Measurements from ENCODE around the gene GCH1.

The GCH1 gene

DNA sequence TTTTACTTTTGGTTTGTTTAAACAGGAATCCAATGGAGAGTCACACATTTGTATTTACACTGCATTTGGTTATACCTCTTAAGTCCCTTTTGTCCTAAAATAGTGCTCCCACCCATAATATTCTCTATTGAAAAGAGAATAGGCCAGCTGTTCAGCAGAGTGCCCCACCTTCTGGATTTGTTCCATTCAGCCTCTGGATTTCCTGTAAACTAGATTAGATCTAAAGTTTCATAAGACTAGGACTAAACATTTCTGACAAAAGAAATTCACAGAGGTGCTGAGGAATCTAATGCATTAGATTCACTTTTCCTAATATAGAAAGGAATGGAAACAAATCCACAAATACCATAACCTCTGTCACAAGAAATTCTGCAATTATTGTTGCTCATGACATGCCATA, 38.1 kb downstream of the GCH1 start:
- DNase-seq, result no peak

DNA sequence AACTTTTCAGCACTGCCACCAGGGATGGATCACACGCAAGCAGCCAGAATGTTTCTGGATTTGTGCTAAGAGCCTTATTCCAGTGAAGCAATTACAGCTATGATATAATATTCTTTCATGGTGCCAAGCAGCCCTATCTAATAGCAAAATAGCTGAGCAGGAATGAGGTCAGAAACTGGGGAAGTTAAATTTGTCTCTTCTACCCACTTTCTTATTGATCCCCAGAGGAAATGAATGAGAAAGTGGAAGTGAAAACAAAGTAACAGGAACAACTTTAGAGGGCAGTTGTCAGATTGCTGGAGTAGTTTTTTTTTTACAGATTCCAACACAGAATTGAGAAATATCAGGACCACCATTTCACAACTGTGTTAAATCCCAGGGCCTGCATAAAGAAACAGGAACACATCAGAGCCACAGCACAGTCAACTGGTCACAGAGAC, 44.8 kb downstream of the GCH1 start:
- DNase-seq, result no peak

DNA sequence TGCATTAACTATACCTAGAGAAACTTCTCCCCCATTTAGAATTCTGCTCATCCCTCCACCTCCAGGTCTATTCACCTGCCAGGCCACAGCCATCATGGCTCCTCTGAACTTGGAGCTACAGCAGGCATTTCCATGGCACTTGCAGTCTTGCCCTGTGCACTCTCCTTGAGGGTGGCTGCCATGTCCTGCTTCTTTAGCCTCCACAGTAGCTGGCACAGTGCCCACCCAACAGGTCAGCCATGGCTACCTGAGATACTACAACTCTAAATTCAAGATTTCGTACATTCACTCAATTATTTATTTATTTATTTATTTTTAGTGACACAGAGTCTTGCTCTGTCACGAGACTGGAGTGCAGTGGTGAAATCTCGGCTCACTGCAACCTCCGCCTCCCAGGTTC, 46.5 kb downstream of the GCH1 start:
- no peak for DNase-seq

DNA sequence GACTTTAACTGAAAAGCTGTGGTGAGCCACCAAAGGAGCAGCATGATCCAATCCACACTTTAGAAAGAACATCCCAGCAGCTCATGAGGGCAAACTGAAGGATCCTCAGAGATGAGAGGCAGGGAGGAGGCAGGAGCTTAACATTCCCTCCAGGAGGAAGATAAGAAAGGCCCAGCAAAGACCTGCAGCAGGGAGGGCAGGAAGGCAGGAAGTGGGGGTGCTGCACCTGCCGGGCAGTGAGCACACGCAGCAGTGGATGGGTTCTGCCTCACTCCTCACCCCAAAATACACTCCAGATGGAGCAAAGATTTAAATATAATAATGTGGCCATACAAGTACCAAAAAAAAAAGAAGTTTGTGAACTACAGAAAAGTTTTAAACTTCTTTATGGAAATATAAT, 48.4 kb downstream of the GCH1 start:
- DNase-seq, result no peak

DNA sequence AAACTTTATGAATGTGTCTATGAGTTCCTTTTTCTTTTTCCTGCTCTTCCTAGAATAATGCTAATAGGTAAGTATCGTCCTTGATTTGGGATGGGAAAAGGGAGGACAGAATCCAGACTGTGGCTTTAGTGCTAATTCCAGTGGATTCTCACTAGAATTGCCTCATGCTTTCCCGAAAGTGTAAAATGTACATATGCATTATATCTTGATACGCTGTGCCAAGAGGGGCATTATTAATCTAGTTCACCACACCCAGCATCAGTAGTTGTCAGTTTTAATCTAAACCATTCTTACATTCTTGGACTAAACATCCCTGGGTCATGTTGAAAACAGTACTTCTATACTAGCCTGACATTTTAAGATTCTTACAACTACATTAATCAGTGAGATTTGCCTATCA, 49.3 kb downstream of the GCH1 start:
- DNase-seq, result no peak

DNA sequence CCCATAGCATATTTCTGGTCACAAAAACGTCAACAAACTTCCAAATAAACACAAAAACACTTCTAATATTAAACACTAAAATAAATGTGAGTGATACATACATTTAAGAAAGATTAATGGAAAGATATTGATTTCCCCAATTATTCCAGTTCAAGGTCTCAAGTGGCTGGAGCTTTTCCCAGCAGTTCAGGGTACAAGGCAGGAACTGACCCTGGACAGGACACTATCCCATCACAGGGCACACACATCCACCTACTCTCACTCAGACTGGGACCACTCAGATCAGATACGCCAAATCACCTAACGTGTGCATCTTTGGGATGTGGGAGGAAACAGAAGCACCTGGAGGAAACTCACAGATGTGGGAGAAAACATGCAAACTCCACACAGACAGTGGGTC, 50.4 kb downstream of the GCH1 start:
- DNase-seq, result no peak

DNA sequence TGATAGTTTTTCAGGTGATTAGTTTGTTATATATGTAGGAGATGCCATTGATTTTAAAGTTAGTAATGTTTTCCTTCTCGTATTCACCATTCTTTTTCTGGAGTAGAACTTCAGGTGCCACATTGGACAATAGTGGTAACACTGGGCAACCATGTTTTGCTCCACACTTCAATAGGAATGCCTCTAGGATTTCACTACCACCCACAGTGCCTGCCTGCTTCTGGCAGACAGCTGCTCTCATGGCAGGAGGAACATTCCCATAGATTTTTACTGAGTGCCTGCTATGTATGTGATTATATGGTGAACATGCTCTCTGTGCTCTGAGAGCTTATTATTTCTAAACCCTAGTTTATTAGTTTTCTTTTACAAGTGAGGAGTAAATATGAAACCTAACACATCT, 53.7 kb downstream of the GCH1 start:
- no peak for DNase-seq

DNA sequence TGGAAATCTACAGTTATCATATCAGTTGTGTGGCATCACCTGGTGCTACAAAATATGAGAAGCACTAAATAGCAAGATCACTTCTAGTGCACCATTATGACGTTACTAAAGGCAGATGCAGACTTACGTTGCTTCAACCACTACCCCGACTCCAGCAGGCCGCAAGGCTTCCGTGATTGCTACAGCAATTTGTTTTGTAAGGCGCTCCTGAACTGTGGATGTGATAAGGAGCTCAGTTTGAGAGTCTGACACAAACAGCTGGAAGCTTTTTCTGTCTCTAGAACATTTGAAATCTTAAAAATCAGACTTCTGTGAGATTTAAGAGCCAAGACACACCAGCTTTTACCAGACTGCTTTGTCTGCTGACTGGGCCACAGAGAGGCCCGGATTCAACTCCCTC, 57.0 kb downstream of the GCH1 start:
- DNase-seq, result no peak

DNA sequence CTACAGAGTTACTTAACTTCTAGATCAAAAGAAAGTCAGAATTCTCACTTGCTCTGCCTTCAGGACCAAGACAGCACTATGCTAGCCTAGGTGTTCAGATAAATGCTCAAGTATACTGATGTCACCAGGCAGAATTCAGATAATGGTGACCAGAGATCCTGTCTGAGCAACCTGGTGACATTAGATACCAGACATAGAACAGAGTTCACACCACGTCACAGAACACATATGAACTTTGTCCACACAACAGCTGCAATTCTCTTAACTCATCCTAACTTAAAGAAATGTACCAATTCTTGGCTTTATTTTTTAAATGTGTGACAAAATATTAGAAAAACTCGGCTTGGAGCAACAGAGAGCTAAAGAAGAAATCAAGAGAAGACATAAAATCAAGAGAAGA, 58.1 kb downstream of the GCH1 start:
- no peak for DNase-seq

DNA sequence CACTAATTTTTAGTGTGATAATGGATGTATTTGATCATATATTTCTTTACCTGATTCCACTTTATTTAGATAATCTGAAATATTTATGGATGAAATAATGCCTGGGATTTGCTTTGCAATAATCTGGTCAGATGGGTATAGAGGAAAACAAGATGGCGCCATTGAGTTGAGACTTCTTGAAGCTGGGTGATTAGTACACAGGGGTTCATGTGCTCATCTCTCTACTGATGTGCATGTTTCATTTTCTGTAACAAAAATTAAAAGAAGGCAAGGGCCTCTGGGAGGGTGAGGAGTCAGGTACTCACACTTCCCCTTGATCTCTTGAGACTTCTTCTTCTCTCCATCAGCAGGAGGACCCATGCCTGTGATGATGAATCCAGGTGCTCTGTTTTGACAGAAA, 61.8 kb downstream of the GCH1 start:
- DNase-seq, result no peak

DNA sequence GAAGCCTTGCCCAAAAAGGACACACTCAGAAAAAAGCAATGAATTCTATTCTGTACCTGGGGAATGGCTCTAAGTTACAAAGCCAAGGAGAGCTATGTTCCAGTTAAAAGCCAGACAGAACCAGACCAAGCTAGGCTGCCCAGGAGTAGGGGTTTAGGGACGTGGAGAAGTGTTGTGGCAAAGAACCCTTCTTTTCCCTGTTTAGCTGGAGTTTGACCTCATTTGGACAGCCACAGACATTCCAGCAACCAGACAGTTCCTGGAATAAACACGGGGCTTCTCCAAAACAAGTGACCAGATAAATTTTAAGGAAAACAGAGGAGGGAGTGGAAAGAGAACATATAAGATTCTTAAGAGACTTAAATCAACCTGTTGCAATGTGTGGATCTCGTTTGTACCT, 62.3 kb downstream of the GCH1 start:
- no peak for DNase-seq

DNA sequence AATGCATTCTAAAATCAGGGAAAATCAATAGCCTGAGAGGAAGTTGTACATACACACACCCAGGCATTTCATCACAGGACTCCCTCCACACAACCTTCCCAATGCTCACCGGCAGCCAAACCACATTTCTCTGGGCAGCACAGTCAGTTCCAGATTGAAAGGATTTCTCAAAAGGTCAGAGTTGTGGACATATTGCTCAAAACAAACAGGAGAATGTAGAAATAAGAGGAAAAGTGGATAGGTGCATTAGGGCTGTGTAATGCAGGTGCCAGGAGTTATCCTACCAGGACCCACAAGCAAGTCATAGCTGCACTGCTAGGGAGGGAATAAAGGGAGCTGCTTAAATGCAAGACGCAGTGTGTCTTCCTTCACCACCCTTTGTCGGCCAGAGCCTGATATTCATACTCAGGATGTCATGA, 62.9 kb downstream of the GCH1 start:
- DNase-seq, result no peak

DNA sequence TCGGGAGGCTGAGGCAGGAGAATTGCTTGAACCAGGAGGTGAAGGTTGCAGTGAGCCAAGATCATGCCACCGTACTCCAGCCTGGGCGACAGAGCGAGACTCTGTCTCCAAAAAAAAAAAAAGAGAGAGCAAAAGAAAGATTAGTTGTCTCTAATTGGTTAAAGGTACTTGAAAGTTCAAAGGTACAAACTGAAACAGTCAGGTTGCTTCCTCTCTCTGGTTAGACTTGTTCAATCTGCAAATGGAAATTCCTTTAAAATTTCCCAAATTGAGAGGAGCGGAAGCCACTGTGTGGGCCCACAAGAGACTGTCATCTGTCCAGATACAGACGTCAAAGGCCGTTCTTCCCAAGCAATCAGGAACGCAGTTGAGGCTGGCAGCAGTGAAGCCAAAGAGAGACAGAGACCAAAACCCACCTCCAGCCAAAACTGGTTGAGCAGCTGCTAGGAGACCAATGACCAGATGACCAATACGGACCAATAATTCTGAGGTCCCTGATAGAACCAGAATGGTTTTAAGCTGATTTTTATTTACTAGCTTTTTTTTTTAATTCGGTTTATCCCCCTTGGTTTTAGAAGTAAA, 63.6 kb downstream of the GCH1 start:
- no peak for DNase-seq

DNA sequence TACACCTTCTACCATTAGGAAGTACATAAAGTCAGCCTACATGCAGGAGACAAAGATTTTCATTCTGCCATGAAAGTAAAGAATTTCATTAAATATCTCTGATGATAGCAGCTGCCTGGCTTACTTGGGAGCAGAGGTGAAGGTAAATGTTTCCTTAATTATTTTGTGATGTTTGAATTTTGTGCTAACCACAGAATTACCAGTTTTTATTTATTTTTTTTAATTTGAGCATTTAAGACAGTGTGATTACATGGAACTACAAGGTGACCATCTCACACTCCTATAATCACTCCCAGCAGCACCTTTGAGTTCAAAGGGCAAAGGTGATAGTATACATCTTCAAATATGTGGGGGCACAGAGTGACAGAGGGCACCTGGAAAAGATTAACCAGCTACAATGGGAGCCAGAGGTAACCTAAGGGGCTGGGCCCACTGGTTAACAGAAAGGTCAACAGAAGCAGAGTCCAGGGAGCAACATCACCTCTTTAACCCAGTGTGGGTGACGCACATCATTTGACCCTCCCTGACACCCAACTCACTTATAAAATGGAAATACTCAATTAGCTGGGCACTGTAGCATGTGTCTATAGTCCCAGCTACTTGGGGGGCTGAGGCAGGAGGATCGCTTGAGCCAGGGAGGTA, 65.0 kb downstream of the GCH1 start:
- no peak for DNase-seq

DNA sequence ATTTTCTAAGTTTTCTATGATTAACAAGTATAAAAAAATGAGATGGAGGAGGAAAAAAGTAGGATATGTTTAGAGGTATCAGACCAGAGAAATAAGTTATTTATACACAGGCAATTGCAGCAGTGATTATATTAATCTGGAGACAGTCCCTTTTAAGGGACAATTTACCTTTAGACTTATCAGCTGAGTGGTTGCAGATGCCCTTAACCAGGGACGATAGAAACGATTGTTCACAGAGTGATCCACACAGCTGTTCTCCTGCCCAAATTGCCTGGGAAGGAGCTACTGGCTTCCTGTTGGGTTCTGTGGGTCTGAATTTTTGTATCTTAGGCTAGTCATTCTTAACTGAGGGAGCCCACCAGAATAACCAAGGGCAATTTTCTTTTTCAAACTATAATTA, 66.4 kb downstream of the GCH1 start:
- no peak for DNase-seq

DNA sequence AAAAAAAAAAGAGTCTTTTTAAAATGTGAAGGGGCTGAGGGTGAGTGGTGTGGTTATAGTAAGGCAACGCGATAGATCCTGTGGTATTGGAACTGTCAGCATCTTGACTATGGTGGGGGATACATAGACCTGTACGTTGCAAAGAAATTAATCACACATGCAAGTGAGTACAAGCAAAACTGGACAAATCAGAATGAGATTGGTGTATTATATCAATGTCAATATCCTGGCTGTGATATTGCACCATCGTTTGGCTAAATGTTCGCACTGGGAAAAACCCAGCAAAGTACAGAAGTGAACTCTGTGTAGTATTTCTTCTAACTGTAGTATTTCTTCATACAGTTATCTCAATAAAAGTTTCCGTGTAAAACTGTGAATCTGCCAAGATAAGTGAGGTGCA, 67.9 kb downstream of the GCH1 start:
- no peak for DNase-seq

DNA sequence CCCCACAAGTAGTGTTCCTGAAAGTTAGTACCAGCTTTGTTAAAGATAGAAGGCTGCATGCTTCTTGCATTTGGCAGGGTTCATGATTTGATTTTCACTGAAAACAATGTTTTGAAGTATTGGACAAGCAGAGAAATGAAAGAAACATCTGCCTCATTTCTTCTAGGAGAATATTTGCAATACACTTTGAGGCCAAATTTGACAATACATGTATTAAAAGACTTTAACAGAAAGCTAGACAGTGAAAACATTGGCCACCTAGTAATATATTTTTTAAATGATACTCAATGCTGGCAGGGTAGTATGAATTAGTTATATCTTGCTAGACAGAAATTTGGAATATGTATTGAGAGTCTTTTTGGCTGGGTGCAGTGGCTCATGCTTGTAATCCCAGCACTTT, 68.5 kb downstream of the GCH1 start:
- no peak for DNase-seq

DNA sequence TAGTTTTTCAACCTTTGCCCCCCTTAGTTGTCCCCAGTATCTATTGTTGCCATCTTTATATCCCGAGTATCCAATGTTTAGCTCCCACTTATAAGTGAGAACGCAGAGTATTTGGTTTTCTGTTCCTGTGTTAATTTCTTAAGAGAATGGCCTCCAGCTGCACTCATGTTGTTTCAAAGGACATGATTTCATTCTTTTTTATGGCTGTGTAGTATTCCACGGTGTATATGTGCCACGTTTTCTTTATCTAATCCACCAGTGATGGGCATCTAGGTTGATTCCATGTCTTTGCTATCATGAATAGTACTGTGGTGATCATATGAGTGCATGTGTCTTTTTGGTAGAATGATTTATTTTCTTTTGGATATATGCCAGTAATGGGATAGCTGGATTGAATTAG, 72.0 kb downstream of the GCH1 start:
- DNase-seq, result no peak

DNA sequence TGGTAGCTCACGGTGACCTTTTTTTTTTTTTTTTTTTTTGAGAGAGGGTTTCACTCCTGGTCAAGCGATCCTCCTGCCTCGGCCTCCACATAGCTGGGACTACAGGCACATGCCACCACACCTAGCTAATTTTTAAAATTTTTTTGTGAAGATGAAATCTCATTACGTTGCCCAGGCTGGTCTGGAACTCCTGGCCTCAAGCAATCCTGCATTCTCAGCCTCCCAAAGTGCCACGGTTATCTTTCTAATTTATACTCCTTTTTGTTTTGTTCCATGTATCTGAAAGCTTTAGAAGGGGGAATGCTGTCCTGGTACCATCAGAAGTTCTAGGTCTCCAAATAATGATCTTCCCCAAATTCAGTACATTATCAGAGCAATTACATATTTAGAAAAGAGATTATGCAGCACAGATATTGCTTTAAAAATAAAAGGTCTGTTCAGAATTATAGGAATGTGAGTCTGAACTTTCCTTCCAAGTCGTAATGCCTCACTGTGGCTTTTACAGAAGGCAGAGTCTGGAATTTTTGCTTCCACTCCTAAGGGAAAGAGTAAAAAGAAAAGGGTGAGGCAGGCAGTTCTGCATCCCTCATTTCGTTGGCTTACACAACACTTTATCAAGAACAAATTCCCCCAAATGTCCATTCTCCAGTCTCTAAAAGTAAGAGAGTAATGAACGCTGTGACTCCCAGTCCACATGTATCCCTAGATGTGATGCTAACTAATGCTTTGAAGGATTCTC, 73.0 kb downstream of the GCH1 start:
- DNase-seq, result no peak

DNA sequence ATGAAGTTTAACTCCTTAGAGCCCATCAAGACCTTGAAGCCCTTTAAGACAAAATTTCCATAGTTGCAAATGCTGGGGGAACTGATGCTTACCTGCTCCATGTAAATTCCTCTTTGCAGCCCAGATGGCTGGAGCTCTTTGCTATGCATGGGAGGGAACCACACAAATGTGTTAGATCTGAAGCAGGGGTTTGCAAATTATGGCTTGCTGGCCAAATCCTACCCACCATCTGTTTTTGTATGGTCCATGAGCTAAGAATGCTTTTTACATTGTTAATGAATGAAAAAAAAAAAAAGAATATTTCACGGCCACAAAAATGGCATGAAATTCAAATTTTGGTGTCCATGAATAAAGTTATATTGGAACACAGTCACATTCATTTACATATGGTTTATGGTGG, 74.6 kb downstream of the GCH1 start:
- DNase-seq, result no peak

DNA sequence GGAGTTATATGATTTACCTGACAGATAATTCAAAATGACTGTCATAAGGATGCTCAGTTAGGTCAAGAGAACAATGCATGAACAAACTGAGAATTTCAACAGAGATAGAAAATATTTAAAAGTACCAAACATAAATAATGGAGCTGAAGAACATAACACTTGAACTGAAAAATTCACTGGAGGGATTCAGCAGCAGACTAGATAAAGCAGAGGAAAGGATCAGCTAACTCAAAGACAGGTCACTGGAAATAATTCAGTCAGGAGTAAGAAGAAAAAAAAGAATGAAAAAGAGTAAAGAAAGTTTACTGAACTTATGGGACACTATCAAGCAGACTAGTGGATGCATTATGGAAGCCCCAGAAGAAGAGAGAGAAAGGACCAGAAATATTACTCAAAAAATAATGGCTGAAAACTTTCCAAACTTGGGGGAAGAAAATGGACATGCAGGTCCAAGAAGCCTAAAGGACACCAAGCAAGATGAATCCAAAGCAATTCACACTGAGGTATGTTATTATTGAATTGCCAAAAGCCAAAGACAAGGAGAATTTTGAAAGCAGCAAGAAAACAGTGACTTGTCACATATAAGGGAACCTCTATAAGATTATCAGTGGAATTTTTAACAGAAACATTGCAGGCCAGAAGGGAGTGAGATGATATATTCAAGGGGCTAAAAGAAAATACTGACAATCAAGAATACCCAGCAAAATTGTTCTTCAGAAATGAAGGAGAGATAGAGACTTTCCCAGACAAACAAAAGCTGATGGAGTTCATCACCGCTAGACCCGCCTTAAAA, 78.7 kb downstream of the GCH1 start:
- DNase-seq, result no peak

DNA sequence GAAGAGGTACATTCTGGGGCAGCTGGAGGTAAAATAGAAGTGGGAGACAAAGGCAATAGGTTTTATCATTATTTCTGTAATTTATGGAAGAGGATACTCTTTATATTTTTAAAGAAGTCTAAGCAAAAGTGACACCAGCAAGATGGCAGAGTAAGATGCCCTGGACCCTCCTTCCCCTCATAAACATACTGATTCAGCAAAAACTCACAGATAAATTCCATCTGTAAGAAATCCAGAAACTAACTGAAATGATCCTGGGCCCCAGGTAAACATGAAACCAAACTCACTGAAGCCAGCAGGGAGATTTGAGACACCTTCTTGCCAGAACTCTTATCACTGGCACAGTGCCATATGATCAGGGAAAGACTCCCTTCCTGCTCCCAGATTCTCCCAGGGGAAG, 79.9 kb downstream of the GCH1 start:
- no peak for DNase-seq

DNA sequence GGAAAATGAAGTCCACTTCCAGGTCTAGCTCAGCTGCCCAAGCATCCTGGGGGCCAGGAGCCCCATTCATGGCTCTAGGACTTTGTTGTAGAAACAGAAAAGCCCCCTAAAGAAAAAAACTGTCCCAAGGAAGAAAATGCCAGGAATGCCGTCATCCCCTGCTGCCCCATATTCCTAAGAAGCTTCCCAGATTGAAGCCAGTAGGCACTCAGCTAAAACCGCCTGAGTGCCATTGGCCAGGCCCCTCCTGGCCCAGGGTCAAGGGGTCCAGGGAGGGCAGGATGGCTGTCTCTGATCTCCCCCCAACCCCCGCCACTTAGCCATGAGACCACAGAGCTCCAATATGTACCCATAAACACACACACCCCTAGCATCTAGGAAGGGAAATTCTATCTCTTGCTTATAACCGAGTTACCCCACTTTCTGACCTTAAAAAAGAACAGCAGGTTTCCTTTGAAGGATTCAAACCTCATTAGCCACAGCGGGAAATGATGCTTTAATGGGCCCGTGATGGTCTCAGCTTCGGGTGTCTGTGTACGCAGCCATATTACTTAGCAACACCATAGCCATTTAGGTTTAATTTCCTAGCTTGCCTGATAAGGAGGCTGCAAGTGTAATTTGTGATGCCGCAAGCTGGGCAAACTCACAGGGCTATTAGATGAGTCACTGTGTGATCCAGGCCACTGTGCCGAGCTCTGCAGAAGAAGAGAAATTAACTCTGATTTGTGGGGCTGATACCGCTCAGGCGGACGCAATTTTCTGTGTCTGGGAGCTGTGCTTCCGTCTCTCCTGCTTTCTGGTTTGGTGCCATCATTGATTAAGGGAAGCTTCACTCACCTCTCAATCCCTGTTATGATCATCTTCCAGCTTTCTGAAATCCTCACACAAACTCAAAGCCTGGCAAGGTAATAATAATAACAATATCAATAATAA, 84.2 kb downstream of the GCH1 start:
- no peak for DNase-seq
